SK-N-SH treated with all-trans-retinoic acid at 6 μM for 48 hours (cell line): Measurements from ENCODE around the gene LDB2.

Source experiments
- ATAC-seq: fragments of 200-7000 bp; cut with Tn5 transposase; 3 replicates; pipeline ENCODE4 v1.9.1; 2020; ENCODE audit warnings: mild to moderate bottlenecking, moderate library complexity
- ARNTL ChIP-seq: fragments of 450-650 bp; formaldehyde crosslinking; IDR thresholded peaks from 2 replicates; pipeline ENCODE4 v1.5.0; 2020; ENCODE audit warnings: low read depth, mild to moderate bottlenecking, moderate library complexity, borderline replicate concordance
- BACH2 ChIP-seq: fragments of 250-450 bp; sonication (Bioruptor Pico); IDR thresholded peaks from 2 replicates; pipeline ENCODE4 v1.9.0; 2021; ENCODE audit warnings: mild to moderate bottlenecking, borderline replicate concordance
- CREB5 ChIP-seq: fragments of 250-450 bp; sonication (Bioruptor Pico); IDR thresholded peaks from 2 replicates; pipeline ENCODE4 v1.5.1; 2020; ENCODE audit warnings: low read depth, mild to moderate bottlenecking, moderate library complexity
- CSRNP3 ChIP-seq: fragments of 250-450 bp; sonication (Bioruptor Pico); IDR thresholded peaks from 2 replicates; pipeline ENCODE4 v1.5.1; 2021; ENCODE audit warnings: mild to moderate bottlenecking, moderate library complexity
- ESRRG ChIP-seq: fragments of 250-450 bp; sonication (Bioruptor Pico); IDR thresholded peaks from 2 replicates; pipeline ENCODE4 v1.6.1; 2021; ENCODE audit warnings: mild to moderate bottlenecking
- GLIS3 ChIP-seq: fragments of 250-450 bp; sonication (Bioruptor Pico); IDR thresholded peaks from 2 replicates; pipeline ENCODE4 v1.5.0; 2020; ENCODE audit warnings: mild to moderate bottlenecking, moderate library complexity
- ISL1 ChIP-seq: fragments of 250-450 bp; sonication (Bioruptor Pico); IDR thresholded peaks from 2 replicates; pipeline ENCODE4 v2.1.2; 2022; ENCODE audit warnings: mild to moderate bottlenecking, moderate library complexity
- PATZ1 ChIP-seq: fragments of 250-450 bp; sonication (Bioruptor Pico); IDR thresholded peaks from 2 replicates; pipeline ENCODE4 v1.8.0; 2020; ENCODE audit warnings: mild to moderate bottlenecking, moderate library complexity, borderline replicate concordance
- POU6F1 ChIP-seq: fragments of 250-450 bp; sonication (Bioruptor Pico); IDR thresholded peaks from 2 replicates; pipeline ENCODE4 v1.8.0; 2021; ENCODE audit warnings: low read depth, mild to moderate bottlenecking, moderate library complexity, borderline replicate concordance
- PPARA ChIP-seq: fragments of 250-450 bp; sonication (Bioruptor Pico); IDR thresholded peaks from 2 replicates; pipeline ENCODE4 v1.5.0; 2020; ENCODE audit warnings: mild to moderate bottlenecking, borderline replicate concordance
- RARB ChIP-seq: fragments of 250-450 bp; sonication (Bioruptor Pico); IDR thresholded peaks from 2 replicates; pipeline ENCODE4 v1.8.0; 2021; ENCODE audit warnings: mild to moderate bottlenecking, moderate library complexity
- SNAI2 ChIP-seq: fragments of 250-450 bp; sonication (Bioruptor Pico); IDR thresholded peaks from 2 replicates; pipeline ENCODE4 v1.5.0; 2020; ENCODE audit warnings: mild to moderate bottlenecking, moderate library complexity
- TCF4 ChIP-seq: fragments of 250-450 bp; sonication (Bioruptor Pico); IDR thresholded peaks from 2 replicates; pipeline ENCODE4 v1.8.0; 2021; ENCODE audit warnings: mild to moderate bottlenecking, moderate library complexity, borderline replicate concordance
- TOX ChIP-seq: fragments of 250-450 bp; sonication (Bioruptor Pico); IDR thresholded peaks from 2 replicates; pipeline ENCODE4 v1.8.0; 2021; ENCODE audit warnings: mild to moderate bottlenecking, moderate library complexity, borderline replicate concordance
- TSHZ2 ChIP-seq: fragments of 250-450 bp; sonication (Bioruptor Pico); IDR thresholded peaks from 2 replicates; pipeline ENCODE4 v1.5.0; 2020; ENCODE audit warnings: mild to moderate bottlenecking, moderate library complexity
- ZC3H10 ChIP-seq: fragments of 250-450 bp; sonication (Bioruptor Pico); IDR thresholded peaks from 2 replicates; pipeline ENCODE4 v1.5.1; 2021; ENCODE audit warnings: mild to moderate bottlenecking, moderate library complexity
- ZFP3 ChIP-seq: fragments of 250-450 bp; sonication (Bioruptor Pico); IDR thresholded peaks from 2 replicates; pipeline ENCODE4 v1.5.0; 2020; ENCODE audit warnings: mild to moderate bottlenecking, moderate library complexity
- ZFP30 ChIP-seq: fragments of 450-650 bp; formaldehyde crosslinking; IDR thresholded peaks from 2 replicates; pipeline ENCODE4 v1.5.0; 2022; ENCODE audit warnings: mild to moderate bottlenecking, moderate library complexity
- ZNF565 ChIP-seq: fragments of 450-650 bp; formaldehyde crosslinking; conservative IDR thresholded peaks from 2 replicates; pipeline ENCODE4 v1.5.0; 2020; ENCODE audit warnings: low read depth, mild to moderate bottlenecking, moderate library complexity
- ZNF70 ChIP-seq: fragments of 450-650 bp; formaldehyde crosslinking; IDR thresholded peaks from 2 replicates; pipeline ENCODE4 v1.5.0; 2020; ENCODE audit warnings: mild to moderate bottlenecking, moderate library complexity
- ZNF8 ChIP-seq: fragments of 450-650 bp; formaldehyde crosslinking; IDR thresholded peaks from 2 replicates; pipeline ENCODE4 v1.5.0; 2020; ENCODE audit warnings: mild to moderate bottlenecking, moderate library complexity

Gene LDB2

GRCh38 chr4:16582036-16582435 lies 316.4 kb downstream of the LDB2 start:
- no peak for ATAC-seq
- TF ChIP-seq ARNTL = no peak
- no peak for TF ChIP-seq CREB5 (CRISPR knock-in tag)
- TF ChIP-seq ZC3H10 (CRISPR knock-in tag) = no peak
- no peak for TF ChIP-seq ZNF8
- TF ChIP-seq CSRNP3 (CRISPR knock-in tag) = no peak
- no peak for TF ChIP-seq SNAI2 (CRISPR knock-in tag)
- TF ChIP-seq RARB (CRISPR knock-in tag) = no peak
- no peak for TF ChIP-seq ZFP3 (CRISPR knock-in tag)
- no peak for TF ChIP-seq ZNF70 (CRISPR knock-in tag)
- no peak for TF ChIP-seq ZFP30
- TF ChIP-seq POU6F1 (CRISPR knock-in tag) = no peak
- no peak for TF ChIP-seq ISL1 (CRISPR knock-in tag)
- TF ChIP-seq TCF4 = no peak
- TF ChIP-seq PATZ1 (CRISPR knock-in tag) = no peak
- no peak for TF ChIP-seq TOX (CRISPR knock-in tag)
- TF ChIP-seq BACH2 (CRISPR knock-in tag) = no peak
- no peak for TF ChIP-seq TSHZ2
- no peak for TF ChIP-seq ESRRG (CRISPR knock-in tag)

- no peak for TF ChIP-seq SNAI2 (CRISPR knock-in tag)
- no peak for TF ChIP-seq TOX (CRISPR knock-in tag)
- no peak for TF ChIP-seq ZFP30
- no peak for TF ChIP-seq ZFP3 (CRISPR knock-in tag)
- no peak for ATAC-seq
Measured at GRCh38 chr4:16581117-16581516, 317.3 kb downstream of the LDB2 start.

- ATAC-seq = no peak
- TF ChIP-seq ZFP3 (CRISPR knock-in tag) = no peak
- TF ChIP-seq GLIS3 (CRISPR knock-in tag) = no peak
- no peak for TF ChIP-seq ARNTL
- no peak for TF ChIP-seq PATZ1 (CRISPR knock-in tag)
- TF ChIP-seq CREB5 (CRISPR knock-in tag) = no peak
- no peak for TF ChIP-seq ZFP30
- TF ChIP-seq RARB (CRISPR knock-in tag) = no peak
- no peak for TF ChIP-seq BACH2 (CRISPR knock-in tag)
- no peak for TF ChIP-seq ZC3H10 (CRISPR knock-in tag)
- no peak for TF ChIP-seq SNAI2 (CRISPR knock-in tag)
- TF ChIP-seq POU6F1 (CRISPR knock-in tag) = no peak
- no peak for TF ChIP-seq ESRRG (CRISPR knock-in tag)
- no peak for TF ChIP-seq PPARA (CRISPR knock-in tag)
- TF ChIP-seq TOX (CRISPR knock-in tag) = no peak
- no peak for TF ChIP-seq CSRNP3 (CRISPR knock-in tag)
- no peak for TF ChIP-seq ZNF565 (CRISPR knock-in tag)
Measured at GRCh38 chr4:16580514-16580913, 317.9 kb downstream of the LDB2 start.
